ENCODE measurements around the gene SREBF1.

Gene SREBF1

DNA sequence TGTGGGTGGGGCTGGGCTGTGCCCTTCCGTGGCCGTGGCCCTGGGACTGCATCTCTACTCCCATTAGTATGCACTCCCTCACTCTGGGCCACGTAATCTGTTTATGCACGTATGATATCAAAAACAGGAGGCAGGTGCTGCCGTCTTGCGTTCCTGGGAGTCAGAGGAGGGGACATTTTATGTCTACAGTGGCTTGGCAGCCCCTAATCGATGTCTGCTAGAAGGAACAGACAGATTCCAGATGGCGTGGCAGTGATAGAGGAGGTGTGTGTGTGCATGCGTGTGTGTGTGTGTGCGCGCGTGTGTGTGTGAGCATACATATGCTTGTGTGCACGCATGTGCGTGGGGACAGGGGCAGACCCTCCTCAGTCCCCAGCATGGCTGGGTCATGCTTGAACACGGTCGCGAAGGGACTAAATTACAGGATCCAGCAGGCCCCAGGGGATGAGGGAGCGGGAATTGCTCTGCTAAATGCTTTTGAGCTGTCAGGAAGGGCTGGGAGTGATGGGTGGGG is 44.7 kb downstream of the SREBF1 start:
- no peak for DNase-seq

DNA sequence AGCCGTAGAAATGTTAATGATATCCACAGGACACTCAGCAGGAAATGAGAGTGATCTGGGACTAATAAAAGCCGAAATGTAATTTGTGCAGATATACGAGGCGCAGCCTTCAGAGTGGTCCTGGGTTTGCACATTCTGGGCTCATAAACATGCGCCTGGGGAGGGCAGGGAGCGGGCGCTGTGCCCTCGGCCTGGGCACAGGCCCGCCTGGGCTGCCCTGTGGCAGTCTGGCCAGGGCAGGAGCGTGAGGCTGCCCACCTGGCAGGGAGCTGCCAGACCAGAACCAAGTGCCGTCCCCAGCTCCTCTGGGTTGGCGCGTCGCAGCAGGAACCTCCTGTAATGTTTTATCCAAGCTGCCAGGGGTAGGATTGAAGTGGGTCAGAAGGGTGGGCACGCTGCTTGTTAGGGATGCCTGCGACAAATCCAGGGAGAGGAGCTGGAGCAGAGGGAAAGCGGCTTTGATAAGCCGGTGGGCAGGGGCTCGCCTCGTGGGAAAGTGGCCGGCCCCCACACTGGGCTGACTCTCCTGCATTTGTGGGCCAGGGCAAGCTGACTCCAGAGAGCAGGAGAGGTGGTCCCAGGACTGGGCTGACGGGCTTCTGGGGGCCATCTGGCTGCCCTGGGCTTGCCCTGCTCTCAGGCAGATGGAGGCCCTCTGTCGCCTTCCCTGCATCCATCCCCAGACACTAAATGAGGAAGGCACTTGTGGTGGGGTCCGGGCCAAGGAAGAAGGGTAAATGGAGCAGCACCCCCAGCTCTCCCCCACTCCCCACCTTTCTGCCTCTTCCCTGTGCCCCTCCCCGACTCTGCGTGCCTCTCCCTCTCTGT is 45.9 kb downstream of the SREBF1 start:
- DNase-seq: no peak

DNA sequence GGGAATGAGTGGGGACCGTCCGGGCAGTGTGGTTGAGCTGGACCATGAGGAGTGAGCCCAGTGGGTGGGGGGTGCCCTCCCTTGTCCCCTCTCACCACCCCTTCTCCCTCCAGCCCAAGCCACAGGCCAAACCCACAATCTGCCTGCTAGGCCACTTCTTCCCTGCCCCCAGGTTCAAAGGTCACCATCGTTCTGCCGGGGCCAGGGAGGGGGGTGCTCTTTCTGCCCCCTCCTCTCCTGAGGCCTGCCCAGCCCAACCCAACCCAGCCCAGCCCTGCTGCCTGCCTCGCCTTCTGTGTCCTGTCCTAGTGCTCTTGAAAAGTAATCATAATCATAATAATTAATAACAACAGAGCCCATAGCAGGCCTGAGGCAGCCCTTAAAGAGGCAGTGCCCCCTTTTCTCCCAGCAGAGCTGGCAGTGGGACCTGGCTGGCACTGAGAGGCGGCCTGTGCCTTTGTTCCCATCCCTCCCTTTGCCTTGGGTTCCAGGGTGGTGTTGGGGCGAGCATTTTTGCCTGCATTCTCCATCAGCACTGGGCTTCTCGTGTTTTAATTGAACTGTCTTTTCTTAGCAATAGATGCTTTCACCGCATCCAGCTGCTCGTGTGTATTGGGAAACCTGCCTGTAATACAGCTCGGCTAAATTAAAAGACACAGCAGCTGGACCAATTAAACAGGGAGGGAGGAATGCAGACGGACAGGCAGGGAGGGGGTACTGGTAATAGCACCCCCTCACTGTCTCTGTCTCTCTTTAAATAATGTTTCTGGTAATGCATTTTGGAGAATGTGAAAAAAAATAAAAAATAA is 46.8 kb downstream of the SREBF1 start:
- DNase-seq: no peak

DNA sequence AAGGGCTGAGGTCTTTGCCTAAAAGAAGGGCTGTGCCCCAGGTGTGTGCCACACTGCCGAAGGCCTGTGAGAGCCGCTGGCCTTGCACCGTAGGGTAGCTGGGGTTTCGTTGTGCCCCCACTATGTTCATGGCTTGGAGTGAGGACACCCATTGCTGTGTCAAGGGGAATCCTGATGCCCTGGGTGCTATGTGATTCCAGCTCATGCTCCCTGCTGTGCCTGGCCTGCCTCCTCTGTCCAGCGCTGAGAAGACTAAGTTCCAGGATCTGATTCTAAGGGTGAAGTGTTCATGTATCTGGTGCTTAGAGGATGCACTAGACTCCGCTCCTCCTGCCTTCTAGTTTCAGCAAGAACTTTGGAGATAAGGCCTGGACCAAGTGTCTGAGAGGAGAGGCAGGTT is 47.4 kb downstream of the SREBF1 start:
- no peak for DNase-seq

DNA sequence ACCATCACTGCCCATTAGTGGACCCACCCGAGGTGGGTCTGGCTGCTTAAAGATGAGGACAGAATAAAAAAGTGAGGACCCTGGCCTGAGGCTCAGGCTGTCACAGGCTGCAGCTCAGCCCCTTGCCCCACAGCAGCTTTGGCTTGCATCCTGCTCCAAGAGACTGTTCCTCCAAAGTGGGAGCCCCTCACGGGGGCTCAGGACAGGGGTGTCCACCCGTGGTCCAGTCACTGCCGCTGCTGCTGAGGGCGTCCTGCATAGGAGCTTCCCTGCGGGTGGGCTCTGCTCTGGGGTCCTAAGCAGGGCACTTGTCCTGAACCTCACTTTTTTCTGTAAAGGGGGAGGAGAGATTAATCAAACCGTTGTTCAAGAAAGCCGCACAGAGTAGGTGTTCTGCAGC is 47.8 kb downstream of the SREBF1 start:
- DNase-seq: no peak

DNA sequence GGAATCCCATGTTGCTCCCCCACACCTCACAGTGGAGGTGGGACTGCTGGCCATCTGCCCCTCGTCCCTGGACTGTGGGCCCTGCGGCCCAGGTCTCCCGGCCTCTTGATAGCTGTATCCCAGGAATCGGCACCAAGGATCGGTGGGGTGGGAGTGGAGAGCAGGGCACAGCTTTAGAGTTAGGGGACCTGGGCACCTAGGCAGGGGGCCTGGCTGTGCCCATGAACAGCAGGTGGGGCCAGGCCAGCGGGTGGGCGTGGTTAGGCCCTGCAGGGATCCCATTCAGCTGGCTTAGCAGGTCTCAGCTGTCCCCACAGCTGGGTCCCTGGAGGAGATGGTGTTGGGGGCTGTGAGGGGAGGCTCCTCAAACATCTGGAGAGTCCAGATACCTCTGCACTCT is 49.2 kb downstream of the SREBF1 start:
- no peak for DNase-seq

DNA sequence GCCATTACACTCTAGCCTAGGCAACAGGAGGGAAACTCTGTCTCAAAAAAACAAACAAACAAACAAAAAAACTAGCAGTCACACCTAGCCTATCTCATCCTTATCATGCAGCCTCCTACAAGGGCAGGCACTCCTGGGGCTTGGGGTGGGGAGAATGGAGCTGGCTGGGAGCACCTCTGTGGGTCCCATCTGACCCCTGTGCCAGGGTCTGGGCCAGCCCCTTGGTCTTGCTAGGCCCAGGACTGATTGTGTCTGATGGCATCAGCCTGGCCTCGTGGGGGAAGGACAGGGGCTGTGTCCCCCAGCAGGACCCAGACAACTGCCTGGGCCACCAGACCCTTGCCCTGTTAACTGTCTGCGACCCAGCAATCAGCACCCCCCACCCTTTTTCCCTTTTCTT is 49.8 kb downstream of the SREBF1 start:
- no peak for DNase-seq

DNA sequence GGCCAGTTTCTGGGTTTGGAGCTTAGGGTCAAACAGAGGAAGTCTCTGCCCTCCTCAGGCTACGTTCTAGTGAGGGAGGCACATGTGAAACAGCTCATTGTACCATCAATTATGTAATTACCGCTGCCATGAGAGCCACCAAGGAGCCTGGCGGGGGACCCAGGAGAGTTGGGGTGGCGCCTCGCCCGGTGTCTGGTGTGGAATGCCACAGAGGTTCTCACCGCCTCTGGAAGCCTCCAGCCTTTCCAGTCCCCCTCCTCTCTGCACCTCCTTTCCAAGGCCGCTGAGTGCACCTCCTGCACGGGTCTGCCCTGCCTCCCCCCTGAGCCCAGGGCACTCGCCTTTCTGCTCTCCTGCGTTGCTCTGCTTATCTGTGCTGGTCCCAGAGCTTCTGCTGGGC is 51.4 kb downstream of the SREBF1 start:
- DNase-seq: no peak

DNA sequence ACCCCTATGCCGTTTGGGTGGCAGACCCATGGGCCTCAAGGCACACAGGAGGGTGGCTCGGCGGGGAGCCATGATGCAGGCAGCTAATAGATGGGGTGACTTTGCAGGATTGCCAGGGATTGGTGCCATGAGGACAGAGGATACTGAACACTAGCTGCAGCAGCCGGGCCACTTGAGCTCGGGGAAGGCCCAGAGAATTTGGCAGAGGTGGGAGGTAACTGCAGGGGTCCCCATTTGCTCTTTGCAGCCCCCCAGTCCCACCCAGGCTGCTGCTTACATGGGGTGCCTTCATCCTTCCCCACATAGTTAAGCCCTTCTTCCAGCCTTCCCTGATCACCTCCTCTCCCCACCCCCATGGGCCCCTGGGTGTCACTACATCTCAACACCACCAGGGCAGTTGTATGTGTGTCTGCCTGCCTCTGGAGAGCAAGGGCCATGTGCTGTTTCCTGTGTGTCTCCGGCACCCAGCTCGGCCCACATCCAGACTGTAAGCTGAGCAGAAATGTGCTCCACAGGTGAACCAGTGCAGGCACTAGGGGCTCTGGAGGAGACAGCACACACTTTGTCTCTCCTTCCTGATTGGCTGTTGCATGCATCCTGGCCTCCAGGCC is 52.0 kb downstream of the SREBF1 start:
- no peak for DNase-seq

DNA sequence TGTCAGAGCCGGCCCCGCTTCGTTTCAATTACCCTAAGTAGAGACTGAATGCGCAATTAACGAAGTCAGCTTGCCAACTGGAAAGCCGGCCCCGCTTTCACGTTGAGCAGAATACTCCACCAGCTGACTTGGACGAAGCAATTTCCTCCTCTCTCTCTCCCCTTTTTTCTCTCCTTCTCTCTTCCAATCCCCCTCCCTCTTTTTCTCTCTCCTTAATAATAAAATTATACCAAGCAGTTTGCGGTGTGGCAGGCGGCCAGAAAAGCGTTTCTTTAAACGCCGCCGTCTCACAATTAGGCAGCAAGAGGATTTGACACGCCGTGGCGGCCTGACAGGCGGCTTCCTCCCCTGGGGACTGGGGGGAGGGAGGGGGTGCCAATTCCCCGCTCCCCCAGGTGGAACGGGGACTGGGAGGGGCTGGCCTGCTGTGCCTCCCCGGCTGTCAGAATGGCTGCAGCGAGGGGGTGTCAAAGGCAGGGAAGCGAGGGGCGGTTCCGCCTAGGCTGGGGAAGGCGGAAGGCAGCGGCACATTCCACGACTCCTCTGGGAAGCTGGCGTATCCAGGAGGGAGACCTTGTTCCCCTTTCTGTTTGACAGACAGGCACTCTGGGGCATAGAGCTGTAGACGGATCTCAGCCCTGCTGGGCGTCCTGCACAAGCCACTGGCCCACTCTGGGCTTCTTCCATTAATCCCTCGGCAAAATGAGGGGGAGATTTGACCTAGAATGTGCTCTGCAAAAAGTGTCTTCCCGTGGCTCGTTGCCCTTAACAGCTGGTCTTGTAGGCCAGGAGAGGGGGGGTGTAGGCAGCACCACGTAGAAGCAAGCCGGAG is 52.7 kb downstream of the SREBF1 start:
- peak; percentile 74 for DNase-seq

DNA sequence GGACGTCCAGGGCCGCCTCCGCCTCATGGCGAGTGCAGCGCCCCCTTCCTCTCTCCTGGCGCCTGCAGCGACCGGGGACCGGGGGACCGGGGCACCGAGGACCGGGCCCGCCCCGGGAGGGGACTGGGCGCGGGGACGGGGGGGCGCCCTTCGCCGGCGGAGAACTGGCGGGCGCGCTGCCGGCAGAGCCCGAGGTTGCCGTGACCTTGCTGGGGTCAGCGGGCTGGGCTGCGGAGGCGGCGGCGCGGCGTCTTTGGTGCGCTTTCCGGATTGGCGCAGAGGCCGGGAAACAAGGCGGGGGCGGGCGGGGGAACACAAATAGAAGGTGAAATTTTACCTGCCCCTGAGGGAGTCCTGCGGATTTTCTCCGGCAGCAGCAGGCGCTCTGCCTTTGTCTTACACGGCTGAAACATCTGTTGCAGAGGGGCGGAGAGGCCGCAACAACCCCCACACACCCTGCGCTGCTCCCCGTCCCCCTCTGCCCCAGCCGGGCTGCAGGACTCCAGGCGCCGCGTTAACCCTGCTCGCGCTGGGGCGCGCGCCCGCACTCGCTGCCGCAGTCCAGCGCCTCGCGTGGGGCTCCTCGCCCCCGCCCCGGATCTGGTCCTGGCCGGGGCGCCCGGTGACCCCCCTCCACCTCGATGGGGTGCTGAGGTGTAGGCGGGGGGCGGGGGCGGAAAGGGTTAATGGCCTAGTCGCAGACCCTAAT is 53.5 kb downstream of the SREBF1 start:
- DNase-seq: peak; percentile 60

DNA sequence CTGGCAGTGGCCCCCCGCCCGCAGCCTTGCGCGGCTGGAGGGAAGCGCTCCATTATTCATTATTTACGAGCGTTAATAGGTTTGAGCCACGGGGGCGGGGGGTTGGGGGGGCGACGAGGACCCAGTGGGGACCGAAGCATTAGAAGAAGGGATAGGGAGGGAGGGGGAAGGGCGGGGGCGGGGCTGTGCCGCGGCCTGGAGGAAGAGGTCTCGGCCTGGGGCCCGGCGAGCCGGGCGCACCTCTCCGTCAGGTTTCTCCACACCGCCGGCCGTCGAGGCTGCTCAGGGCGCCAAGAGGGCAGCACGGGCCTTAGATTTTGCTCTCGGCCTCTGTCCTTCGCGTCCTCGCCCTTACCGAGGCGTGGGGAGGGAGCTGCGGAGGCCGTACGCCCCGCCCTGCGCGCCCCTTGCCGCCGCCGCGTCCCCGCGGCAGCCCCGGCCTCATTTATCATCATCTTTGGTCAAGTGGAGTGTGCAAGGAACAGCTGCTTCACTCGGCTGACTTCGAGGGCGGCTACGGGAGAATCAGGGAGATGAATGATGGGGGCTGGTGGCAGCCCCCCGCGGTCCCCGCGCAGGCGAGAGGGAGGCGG is 54.2 kb downstream of the SREBF1 start:
- DNase-seq: peak; percentile 69

DNA sequence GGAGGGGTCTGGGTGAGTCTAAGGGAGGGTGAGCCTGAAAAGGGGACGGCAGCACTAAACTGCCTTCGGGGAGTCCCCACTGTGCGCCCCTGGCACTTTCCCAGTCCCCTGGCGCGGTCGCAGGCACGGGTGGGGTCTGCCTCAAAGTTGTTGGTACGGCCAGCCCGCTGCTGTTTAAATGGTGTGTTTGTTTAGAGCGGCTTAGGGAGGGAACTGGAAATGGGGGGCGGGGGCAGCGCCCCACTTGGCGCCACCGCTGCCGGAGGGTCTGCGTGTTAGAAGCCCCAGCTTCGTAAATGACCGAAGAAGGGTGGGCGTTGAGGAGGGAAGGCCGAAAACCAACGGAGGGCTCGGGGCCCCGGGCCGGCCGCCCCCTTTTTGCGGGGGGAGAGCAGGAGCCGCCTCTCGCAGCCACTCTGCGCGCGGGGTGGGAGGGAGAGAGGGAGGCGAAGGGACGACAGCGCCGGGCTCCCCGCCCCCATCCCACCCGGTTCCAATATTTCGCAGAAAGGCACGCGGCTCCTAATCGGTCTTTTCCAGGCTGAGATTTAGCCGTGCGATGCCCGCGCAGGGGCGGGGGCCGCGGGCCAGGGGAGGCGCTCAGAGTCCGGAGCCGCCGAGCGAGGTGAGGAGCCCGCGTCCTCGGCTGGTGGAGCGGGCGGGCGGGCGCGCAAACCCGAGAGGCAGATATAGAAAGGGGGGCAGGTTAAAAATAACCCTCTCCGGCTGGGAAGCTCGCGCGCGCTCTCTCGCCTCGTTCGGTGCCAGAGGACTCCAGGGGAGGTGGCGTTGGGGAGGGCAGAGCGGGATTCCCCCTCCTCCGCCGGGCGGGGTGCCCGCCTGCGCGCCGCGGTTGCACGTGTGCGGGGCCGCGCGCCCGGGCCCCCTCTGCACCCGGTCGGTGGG is 54.9 kb downstream of the SREBF1 start:
- DNase-seq: peak; percentile 88

DNA sequence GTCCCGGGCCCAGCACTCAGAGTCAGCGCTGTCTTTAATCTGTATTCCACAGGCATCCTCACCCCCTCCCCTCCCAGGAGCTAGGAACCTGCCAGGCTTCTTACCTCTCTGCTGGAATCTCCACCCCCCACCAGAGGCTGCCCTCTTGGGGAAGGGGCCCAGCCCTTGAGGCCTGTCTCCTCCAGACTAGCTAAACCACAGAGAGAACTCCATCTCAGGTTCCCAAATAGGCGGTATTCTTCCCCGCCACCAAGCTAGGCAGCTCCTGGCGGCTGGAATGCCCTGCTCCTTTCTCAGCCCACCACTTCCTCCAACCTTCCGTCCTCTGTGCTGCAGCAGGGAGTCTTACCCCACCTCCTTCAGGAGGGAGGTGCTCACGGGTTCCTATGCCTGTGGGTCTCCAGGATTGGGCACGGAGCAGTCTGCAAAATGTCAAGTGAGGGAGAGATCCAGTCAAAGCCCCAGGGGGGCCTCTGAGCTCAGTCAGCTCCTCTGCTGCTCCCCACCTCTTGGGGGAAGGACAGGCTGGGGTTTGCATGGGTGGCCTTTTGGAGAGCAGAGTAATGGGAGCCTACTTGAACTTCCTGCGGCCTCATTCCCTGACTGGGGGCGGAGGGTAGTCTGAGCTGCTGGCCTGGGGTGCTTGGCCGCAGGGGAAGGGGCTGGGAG is 55.7 kb downstream of the SREBF1 start:
- peak; percentile 73 for DNase-seq

DNA sequence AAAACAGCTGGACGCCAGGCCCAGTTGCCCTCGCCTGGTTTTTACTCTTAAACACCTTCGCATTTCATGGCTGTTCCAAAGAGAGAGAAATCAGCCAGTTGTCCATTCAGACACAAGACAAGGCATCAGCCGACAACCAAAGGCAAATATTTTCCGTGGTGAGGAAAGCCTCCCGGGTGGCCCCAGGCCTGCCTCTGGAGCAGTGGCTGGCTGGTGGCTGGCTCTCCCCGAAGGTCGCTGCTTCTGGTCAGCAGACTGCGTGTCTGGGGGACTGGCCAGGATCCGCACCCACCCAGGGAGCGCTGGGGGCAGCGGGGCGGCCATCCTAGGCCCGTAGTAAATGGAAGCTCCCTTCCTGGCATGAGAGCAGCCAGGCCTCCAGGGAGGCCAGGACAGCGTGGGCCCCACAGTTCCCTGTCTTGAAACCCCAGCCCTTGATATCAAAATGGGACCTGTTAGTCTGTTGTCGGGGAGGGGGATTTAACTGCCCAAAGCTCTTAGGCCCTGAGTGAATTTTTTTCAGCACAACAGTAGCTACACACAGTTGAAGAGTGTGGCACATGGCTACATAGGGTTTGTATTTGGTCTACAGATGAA is 57.7 kb downstream of the SREBF1 start:
- DNase-seq: peak; percentile 81

DNA sequence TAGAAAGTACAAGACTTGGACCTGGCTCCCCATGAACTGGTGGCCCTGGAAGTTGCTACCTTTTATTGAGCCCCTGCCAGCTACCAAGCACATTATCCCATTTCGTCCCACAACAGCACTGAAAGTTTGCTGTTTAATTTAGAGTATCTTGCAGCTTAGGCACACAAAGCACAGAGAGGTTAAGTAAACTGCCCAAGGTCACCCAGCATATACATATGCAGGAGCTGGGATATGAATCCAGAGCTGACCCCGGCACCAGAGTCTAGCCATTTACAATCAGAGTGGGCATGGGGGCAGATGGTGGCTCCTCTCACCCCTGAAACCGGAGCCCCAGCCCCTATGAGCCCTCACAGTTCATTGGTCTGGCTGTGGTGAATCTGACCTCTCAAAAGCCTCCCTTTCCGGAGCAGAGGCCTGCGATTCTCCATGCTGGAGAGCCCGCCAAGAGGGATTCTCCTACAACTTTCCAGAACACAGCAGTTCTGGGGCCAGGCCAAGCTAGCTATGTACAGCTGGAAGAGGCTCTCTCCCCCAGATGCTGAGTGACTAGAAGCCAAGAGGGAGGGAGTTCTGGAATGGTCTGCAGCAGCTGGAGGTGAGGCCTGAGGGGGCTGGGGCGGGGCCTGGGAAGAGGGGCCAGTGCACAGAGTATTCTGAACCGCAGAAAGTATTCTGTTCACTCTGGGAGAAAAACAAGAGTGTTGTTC is 58.3 kb downstream of the SREBF1 start:
- peak; percentile 97 for DNase-seq

DNA sequence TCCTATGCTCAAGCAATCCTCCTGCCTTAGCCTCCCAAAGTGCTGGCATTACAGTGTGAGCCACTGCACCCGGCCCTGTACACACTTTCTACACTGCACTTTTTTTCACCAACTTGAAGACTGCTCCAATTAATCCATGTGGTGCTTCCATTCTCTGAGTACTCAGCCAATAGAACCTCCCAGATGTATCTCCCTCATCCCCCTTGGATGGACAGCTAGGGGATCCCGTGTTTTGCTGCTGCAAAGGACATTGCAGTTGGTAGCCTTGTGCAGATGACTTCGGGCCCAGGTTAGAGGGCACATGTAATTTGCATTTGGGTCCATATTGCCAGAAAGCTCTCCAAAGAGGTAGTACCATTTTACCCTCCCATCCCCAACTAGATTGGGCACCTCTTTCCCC is 59.9 kb downstream of the SREBF1 start:
- no peak for DNase-seq

DNA sequence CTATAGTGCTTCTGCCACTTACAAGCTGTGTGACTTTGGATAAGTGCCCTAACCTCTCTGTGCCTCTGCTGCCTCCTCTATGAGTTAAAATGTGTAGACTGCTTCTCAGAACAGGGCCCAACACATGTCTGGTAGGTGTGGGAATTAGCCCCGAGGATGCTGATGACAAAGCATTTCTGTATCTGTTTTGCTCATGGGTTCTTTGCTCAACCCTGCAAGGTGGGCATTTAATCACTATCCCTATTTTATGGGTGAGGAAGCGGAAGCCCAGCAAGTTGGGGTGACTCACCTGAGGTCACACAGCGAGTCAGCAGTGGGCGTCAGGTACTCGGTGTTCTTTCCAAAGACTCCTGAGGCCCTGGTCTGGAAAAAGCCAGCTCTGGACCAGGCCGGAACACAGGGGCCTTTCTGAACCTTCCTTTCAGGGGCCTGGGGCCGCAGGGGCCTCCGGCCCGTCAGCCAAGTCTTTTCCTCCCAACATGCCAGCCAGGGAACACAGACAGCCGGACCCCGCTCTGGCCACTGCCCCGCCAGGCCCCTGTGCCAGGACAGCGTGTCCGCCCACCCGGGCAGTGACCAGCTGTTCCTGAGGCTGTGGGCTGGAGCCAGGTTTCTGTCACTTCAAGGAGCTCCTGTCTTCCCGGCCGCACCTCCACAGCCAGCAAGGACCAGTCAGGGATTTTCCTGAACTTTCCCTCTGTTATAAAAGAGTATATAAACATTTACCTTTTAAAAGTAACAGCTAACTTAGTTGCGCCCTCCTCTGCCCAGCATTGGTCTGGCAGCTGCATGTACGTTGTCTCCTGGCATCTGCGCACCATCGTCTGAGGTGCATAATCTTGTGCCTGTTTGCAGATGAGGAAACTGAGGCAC is 62.5 kb downstream of the SREBF1 start:
- peak; percentile 74 for DNase-seq

All from femur (tissue), 1 donor.